Mononuclear cell (primary cell): ENCODE results near the gene AP2B1. TPM values are rescaled to one million over a fixed set of nuclear protein-coding genes. Genes with fewer than 3 reads are reported as not detected.
"Not testable (repeated sequence)": the region's sequence is repeated elsewhere in the genome, so short reads cannot be mapped to it uniquely, and the experiment has no call there.

Experiments
- H3K27me3 ChIP-seq: 2 replicates; pipeline ENCODE4 v1.6.0; 2011; ENCODE audit warnings: low read length, control low read depth; ENCODE audit not compliant: insufficient read depth
- H3K4me1 ChIP-seq: 2 replicates; pipeline ENCODE4 v1.5.1; 2011; ENCODE audit warnings: mild to moderate bottlenecking, low read length, control low read depth; ENCODE audit not compliant: insufficient read depth
- H3K4me3 ChIP-seq: 2 replicates; pipeline ENCODE4 v1.5.1; 2011; ENCODE audit warnings: mild to moderate bottlenecking, low read length, moderate library complexity
- H3K9me3 ChIP-seq: 2 replicates; pipeline ENCODE4 v1.5.1; 2011; ENCODE audit warnings: low read depth, mild to moderate bottlenecking, control low read depth, low read length
- total RNA-seq: library from RNA; depleted of rRNA; stranded (reverse); fragments of >200 nt; gene quantifications from one replicate; pipeline ENCODE4 v1.2.3, GENCODE V29; 2012

The AP2B1 gene
- total RNA-seq, 1 donor, result 42.8 TPM

DNA sequence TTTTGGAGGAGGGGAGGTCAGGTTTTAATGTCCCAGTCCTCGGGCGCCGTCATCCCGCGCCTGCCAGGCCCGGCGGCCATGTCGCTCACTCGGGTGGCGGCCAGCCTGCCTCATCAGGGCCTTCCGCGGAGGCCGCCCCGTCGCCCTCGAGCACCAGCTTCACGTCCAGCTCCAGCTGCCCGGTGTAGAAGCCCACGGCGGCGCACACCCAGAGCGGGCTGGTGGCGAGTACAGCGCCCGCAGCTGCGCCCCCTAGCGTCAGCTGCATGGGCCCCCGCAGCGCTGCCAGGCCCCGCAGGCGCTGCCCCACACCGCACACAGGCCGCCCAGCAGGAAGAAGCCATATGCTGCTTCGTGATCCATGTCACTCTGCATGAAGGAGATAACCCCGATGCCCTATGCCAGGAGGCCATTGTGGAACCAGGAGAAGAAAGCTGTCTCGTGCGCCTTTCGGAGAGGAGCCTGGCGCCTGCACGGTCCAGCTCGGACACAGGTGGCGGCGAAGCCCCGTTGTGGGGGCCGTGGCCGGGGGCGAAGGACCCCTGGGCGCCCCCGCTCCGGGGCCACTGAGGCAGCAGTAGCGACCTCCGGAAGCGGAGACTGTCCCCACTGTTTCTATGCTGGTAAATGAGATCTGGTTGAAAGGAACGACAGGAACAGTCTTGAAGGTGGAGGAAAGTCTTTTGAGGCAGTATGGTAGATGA is 9.6 kb downstream of the AP2B1 start:
- Histone ChIP-seq H3K4me1 (no peaks in the 10 kb centered on the region), H3K27me3 (no peaks in the 10 kb centered on the region), H3K4me3 (no peak overlapping the region), H3K9me3 (no peaks in the 10 kb centered on the region)

GRCh38 chr17:35597604-35598003 is 10.5 kb downstream of the AP2B1 start:
- no peak overlapping the region for H3K4me3 ChIP-seq
- H3K27me3 ChIP-seq, result no peaks in the 10 kb centered on the region
- H3K9me3 ChIP-seq, result no peaks in the 10 kb centered on the region
- no peaks in the 10 kb centered on the region for H3K4me1 ChIP-seq

DNA sequence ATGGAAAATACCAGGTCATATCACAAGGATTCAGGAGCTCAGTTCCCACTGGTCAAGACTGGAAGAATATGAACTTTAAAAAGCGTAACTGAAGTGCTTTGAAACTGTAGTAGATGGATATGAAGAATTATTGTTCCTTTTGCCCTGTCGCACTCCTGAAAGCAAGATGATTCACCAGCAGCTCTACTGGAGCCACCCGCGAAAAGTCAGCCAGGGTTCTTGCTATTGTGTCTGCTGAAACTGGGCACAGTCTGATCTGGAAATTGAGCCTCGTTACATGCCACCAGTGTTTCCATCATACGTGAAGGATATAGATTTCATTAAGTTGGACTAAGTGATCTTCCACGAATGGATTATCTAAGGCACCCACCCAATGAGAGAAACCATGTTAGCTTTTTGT is 16.6 kb downstream of the AP2B1 start:
- H3K9me3 ChIP-seq, result no peaks in the 10 kb centered on the region
- no peak overlapping the region for H3K4me3 ChIP-seq
- no peaks in the 10 kb centered on the region for H3K27me3 ChIP-seq
- H3K4me1 ChIP-seq, result no peaks in the 10 kb centered on the region

DNA sequence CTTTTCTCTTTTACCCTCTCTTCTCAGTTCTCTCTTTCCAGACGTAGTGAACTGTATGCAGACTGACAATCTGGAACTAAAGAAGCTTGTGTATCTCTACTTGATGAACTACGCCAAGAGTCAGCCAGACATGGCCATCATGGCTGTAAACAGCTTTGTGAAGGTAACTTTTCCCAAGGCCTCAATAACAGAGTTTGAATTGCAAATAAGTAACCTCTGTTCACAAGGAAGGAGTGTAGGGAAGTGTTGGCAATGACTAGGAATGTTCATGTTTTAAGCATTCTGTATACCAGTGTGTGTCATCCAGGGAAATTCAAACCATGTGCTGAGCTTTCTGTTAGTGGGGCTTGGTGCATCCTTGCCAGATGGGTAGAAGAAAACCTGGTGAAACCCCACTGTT is 18.6 kb downstream of the AP2B1 start:
- Histone ChIP-seq H3K4me1 (no peaks in the 10 kb centered on the region), H3K4me3 (no peak overlapping the region), H3K9me3 (no peaks in the 10 kb centered on the region), H3K27me3 (no peaks in the 10 kb centered on the region)

- no peaks in the 10 kb centered on the region for H3K27me3 ChIP-seq
- H3K4me3 ChIP-seq, result no peak overlapping the region
- H3K4me1 ChIP-seq, result no peaks in the 10 kb centered on the region
- no peaks in the 10 kb centered on the region for H3K9me3 ChIP-seq
These were observed 20.2 kb downstream of the AP2B1 start for GRCh38 chr17:35607239-35607847.

DNA sequence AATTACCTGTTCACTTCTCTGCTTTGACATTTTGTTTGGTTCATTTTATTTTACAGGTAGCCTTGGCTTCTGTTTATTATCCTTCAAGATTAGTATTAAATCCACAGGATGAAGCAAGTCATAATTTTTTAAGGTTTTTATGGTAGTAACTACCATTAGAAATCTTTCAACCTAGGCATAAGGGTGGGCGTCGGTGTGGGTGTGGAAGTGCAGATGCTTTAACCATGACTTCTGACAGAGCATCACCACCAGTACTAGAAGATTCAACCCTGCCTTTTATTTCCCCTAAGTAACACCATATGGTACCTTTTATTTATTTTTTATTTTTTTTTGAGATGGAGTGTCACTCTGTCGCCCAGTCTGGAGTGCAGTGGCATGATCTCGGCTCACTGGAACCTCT is 22.7 kb downstream of the AP2B1 start:
- no peaks in the 10 kb centered on the region for H3K27me3 ChIP-seq
- H3K4me1 ChIP-seq, result no peaks in the 10 kb centered on the region
- H3K4me3 ChIP-seq, result no peak overlapping the region
- H3K9me3 ChIP-seq, result no peaks in the 10 kb centered on the region

DNA sequence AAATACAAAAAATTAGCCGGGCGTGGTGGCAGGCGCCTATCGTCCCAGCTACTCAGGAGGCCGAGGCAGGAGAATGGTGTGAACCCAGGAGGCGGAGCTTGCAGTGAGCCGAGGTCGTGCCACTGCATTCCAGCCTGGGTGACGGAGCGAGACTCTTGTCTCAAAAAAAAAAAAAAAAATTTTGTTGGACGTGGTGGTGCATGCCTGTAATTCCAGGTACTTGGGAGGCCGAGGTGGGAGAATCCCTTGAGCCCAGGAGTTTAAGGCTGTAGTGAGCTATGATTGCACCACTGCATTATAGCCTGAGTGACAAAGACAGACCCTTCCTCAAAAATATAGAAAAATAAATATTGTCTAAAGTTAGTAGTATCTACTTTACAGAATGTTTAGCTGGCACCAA is 23.6 kb downstream of the AP2B1 start:
- not testable (repeated sequence) for H3K9me3 ChIP-seq, H3K4me1 ChIP-seq, H3K27me3 ChIP-seq, H3K4me3 ChIP-seq

DNA sequence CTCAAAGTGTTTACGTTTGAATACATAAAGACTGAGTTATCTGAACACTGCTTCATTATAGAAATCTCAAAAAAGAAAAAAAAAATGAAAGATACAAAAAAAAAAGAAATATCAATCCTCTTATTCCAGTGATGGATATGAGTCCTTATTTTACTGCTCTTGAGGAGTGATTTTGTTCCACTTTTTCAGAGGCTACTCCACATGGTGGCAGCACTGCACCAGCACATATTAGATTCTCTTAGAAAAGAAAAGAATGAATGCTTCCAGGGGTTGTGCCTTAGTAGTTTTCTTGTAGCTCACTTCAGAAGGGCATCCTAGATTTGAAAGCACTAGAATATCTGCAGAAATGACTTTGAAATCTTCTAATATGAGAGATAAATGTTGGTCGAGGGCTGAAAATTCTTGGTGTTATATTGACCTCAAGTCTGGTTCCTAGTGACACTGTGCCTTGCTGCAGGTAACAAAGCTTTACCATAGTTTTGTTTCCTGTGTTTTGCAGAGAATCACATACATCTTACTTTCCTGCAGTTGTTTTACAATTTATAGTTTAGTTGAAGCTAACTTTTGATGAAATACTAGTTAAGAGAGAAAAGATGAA is 25.9 kb downstream of the AP2B1 start:
- H3K27me3 ChIP-seq, result no peaks in the 10 kb centered on the region
- no peaks in the 10 kb centered on the region for H3K9me3 ChIP-seq
- H3K4me1 ChIP-seq, result no peaks in the 10 kb centered on the region
- no peak overlapping the region for H3K4me3 ChIP-seq

DNA sequence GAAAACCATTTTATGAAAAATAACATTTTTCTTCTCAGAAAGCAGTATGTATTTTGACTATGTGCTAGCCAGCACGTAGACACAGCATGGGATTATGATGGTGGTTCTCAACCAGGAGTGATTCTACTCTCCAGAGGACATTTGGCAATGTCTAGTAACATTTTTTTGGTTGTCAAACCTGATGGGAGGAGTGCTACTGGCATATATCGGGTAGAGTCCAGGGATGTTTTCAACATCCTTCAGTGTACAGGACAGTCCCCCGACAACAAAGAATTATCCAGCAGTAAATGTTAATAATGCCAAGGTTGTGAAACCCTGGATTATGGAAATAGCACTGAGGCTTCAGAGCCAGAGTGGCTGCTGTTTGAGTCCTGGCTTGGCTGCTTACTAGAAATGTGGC is 27.7 kb downstream of the AP2B1 start:
- Histone ChIP-seq H3K4me3 (no peak overlapping the region), H3K9me3 (no peaks in the 10 kb centered on the region), H3K4me1 (no peaks in the 10 kb centered on the region), H3K27me3 (no peaks in the 10 kb centered on the region)

DNA sequence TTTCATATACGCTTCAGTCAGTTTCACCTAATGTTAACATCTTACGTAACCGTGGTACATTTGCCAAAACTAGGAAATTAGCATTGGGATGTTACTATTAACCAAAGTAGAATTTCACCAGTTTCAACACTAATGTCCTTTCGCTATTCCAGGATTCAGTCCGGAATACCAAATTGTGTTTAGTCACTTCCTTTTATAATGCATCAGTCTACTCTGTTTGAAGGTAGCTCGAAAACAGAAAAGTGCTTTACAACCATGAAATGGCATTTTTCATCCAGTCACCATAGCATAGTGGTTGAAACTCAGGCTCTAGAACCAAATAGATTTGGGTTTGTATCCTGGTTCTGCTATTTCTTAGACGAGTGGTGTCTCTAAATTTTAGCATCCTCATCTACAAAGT is 29.4 kb downstream of the AP2B1 start:
- no peaks in the 10 kb centered on the region for H3K27me3 ChIP-seq
- no peaks in the 10 kb centered on the region for H3K4me1 ChIP-seq
- no peaks in the 10 kb centered on the region for H3K9me3 ChIP-seq
- no peak overlapping the region for H3K4me3 ChIP-seq

- H3K9me3 ChIP-seq, result no peaks in the 10 kb centered on the region
- no peaks in the 10 kb centered on the region for H3K4me1 ChIP-seq
- H3K27me3 ChIP-seq, result no peaks in the 10 kb centered on the region
- H3K4me3 ChIP-seq, result no peak overlapping the region
These were observed 30.4 kb downstream of the AP2B1 start for GRCh38 chr17:35617505-35617904.

GRCh38 chr17:35618628-35619027 is 31.5 kb downstream of the AP2B1 start:
- H3K4me1 ChIP-seq, result no peaks in the 10 kb centered on the region
- no peaks in the 10 kb centered on the region for H3K27me3 ChIP-seq
- H3K9me3 ChIP-seq, result no peaks in the 10 kb centered on the region
- H3K4me3 ChIP-seq, result no peak overlapping the region

DNA sequence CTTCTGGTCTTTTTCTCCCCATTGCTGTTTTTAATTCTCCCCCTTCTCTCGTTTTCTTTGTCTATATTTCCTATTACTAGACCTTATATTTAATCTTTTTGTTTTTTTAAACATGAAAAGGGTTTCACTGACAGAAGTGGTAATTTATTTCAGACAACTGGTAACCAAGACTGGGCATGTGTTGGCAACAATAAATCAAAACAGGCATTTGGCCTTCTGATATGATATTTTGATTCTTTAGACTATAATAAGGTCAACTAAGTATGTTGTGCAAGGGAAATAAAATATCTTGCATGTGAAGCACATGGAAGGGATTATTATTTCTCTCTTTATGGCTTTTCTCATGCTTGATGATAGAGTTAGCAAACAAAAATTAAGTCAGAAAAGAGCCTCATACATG is 34.6 kb downstream of the AP2B1 start:
- H3K4me1 ChIP-seq, result no peaks in the 10 kb centered on the region
- H3K4me3 ChIP-seq, result no peak overlapping the region
- no peaks in the 10 kb centered on the region for H3K27me3 ChIP-seq
- H3K9me3 ChIP-seq, result no peaks in the 10 kb centered on the region

DNA sequence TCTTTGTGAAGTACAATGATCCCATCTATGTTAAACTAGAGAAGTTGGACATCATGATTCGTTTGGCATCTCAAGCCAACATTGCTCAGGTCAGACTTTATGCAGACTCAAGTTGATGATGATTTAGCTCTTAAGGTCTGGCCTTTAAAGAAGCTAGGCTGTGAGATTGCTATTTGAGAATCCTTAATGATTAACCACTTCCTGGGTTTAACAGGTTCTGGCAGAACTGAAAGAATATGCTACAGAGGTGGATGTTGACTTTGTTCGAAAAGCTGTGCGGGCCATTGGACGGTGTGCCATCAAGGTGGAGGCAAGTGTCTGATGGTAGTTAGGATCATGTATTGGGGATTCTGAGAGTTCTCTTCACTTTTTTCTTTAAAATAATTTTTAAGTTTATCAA is 40.3 kb downstream of the AP2B1 start:
- H3K9me3 ChIP-seq, result no peaks in the 10 kb centered on the region

DNA sequence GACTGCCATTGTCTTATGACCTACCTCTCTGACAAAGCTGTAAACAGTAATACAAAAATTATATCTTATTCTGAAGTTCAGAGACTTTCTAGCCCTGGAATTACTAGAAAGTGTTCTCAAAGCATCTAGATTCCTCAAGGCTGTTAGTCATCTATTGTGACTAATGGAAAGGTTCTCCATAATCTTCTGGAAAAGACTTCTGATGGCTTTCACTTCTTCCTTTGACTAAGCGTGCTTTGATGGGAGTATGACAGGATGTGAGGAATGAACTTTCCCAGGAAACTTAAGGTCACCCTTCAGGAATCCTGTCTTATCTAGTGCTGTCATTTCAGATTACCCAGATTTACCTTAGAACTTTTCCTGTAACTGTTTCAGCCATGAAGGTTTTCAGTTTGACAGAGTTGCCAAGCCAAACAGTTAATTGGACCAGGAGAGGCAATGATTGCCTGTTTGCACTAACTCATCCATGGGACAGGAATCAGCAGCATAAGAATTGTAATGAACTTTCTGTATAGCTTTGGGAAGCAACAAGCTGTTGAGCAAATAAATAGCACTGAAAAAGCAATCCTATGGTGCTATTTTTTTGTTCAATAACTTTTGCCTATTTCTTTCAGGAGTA is 43.5 kb downstream of the AP2B1 start:
- H3K4me1 ChIP-seq, result no peaks in the 10 kb centered on the region
- H3K9me3 ChIP-seq, result no peaks in the 10 kb centered on the region
- H3K4me3 ChIP-seq, result no peak overlapping the region
- no peaks in the 10 kb centered on the region for H3K27me3 ChIP-seq

More for the DNA sequence above, 40.3 kb downstream of the AP2B1 start:
- no peak overlapping the region for H3K4me3 ChIP-seq
- H3K4me1 ChIP-seq, result no peaks in the 10 kb centered on the region
- no peaks in the 10 kb centered on the region for H3K27me3 ChIP-seq
